GM12878 (cell line): Measurements from ENCODE around the gene EEPD1. TPM values are rescaled to one million over a fixed set of nuclear protein-coding genes. Genes with fewer than 3 reads are reported as not detected.

Experiments
- ATAC-seq: fragments of 200-7000 bp; cut with Tn5 transposase; 3 replicates; pipeline ENCODE4 v1.9.1; 2020; ENCODE audit warnings: mild to moderate bottlenecking, moderate library complexity
- BruUV-seq: library from RNA; stranded (reverse); fragments of 400-500 nt; replicated peaks from 2 replicates; lab custom pipeline; 2021; lab: Mats Ljungman, UMichigan
- CTCF ChIA-PET: fragments of 300-600 bp; sonication (Branson Sonifier 250); formaldehyde crosslinking; extraction: SDS; loops from one replicate; lab custom pipeline; 2021; ENCODE audit warnings: inconsistent platforms; lab: Yijun Ruan, JAX
- POLR2A ChIA-PET: fragments of 350-600 bp; formaldehyde crosslinking; extraction: SDS; loops from one replicate; lab custom pipeline; 2021; ENCODE audit warnings: inconsistent platforms; lab: Charles Lee
- RAD21 ChIA-PET: fragments of 300-600 bp; sonication (Branson Sonifier 250); formaldehyde crosslinking; loops from one replicate; lab custom pipeline; 2023; ENCODE audit warnings: antibody characterized with exemption; ENCODE audit not compliant: unreplicated experiment; lab: Charles Lee
- SMC1A ChIA-PET: fragments of 300-600 bp; sonication (Branson Sonifier 250); formaldehyde crosslinking; loops from one replicate; lab custom pipeline; 2023; ENCODE audit not compliant: unreplicated experiment, uncharacterized antibody; lab: Charles Lee
- DNase-seq: peaks from one replicate; pipeline ENCODE4 v3.0.0-alpha.2; 2011; ENCODE audit warnings: low read depth, low spot score
- FAIRE-seq: peaks from 3 replicates; lab custom pipeline; 2011; peaks lifted over from hg19 to GRCh38; lab: Jason Lieb, UNC
- H2AFZ ChIP-seq: 2 replicates; pipeline ENCODE4 v1.6.0; 2011; ENCODE audit warnings: low read depth, low read length, control low read depth; ENCODE audit not compliant: control insufficient read depth
- H3K27ac ChIP-seq: 2 replicates; pipeline ENCODE4 v1.5.1; 2011; ENCODE audit warnings: control low read depth; ENCODE audit not compliant: control insufficient read depth, insufficient read depth
- H3K27me3 ChIP-seq, 2 experiments: replicated peaks in 1 of 2; 2 replicates each; pipeline versions ENCODE4 v1.6.0 to v1.6.1; 2011; ENCODE audit warnings: low read length in 1 of 2; ENCODE audit not compliant: control insufficient read depth in 2 of 2, insufficient read depth in 2 of 2
- H3K36me3 ChIP-seq, 2 experiments: 2 replicates each; pipeline ENCODE4 v1.5.1; 2011; ENCODE audit warnings: low read length in 1 of 2; ENCODE audit not compliant: control insufficient read depth in 2 of 2, insufficient read depth in 2 of 2
- H3K4me1 ChIP-seq: 2 replicates; pipeline ENCODE4 v1.6.1; 2011; ENCODE audit warnings: mild to moderate bottlenecking, low read length, moderate library complexity, mixed read lengths; ENCODE audit not compliant: control insufficient read depth, insufficient read depth
- H3K4me2 ChIP-seq: 2 replicates; pipeline ENCODE4 v1.6.0; 2011; ENCODE audit warnings: control low read depth; ENCODE audit not compliant: control insufficient read depth, insufficient read depth
- H3K4me3 ChIP-seq: fragments of 200-600 bp; sonication (generic); 2 replicates; pipeline ENCODE4 v1.5.1; 2016
- H3K79me2 ChIP-seq: 2 replicates; pipeline ENCODE4 v1.6.0; 2011; ENCODE audit warnings: low read length; ENCODE audit not compliant: control insufficient read depth, insufficient read depth
- H3K9ac ChIP-seq: 2 replicates; pipeline ENCODE4 v1.8.0; 2011; ENCODE audit warnings: low read length, control low read depth, mixed read lengths; ENCODE audit not compliant: control insufficient read depth, insufficient read depth
- H3K9me3 ChIP-seq: replicated peaks from 3 replicates; pipeline ENCODE4 v1.5.1; 2011; ENCODE audit warnings: mild to moderate bottlenecking, low read length; ENCODE audit not compliant: control insufficient read depth, insufficient read depth
- H4K20me1 ChIP-seq: 2 replicates; pipeline ENCODE4 v1.6.0; 2011; ENCODE audit not compliant: control insufficient read depth, insufficient read depth
- ASH2L ChIP-seq: fragments of 300-600, 200-600 bp; sonication (generic); IDR thresholded peaks from 2 replicates; pipeline ENCODE4 v1.6.1; 2017; ENCODE audit warnings: low read depth, mild to moderate bottlenecking, borderline replicate concordance
- BCL11A ChIP-seq: IDR thresholded peaks from 2 replicates; pipeline ENCODE4 v1.6.1; 2011; ENCODE audit warnings: low read depth, low read length
- MTA3 ChIP-seq: IDR thresholded peaks from 2 replicates; pipeline ENCODE4 v1.6.1; 2012; ENCODE audit warnings: low read length, inconsistent platforms, borderline replicate concordance
- NR2C2 ChIP-seq: IDR thresholded peaks from 2 replicates; pipeline ENCODE4 v1.6.1; 2011; ENCODE audit warnings: borderline replicate concordance, low read depth; ENCODE audit not compliant: control insufficient read depth, insufficient read length
- SMAD5 ChIP-seq: IDR thresholded peaks from 2 replicates; pipeline ENCODE4 v1.6.1; 2016; ENCODE audit warnings: antibody characterized with exemption, low read depth
- SUZ12 ChIP-seq: fragments of 200-600 bp; sonication (generic); IDR thresholded peaks from one replicate; pipeline ENCODE4 v1.6.1; 2018; ENCODE audit warnings: antibody characterized with exemption, mild to moderate bottlenecking; ENCODE audit not compliant: unreplicated experiment
- TCF12 ChIP-seq: IDR thresholded peaks from 2 replicates; pipeline ENCODE4 v1.6.1; 2011; ENCODE audit warnings: low read depth, mild to moderate bottlenecking, low read length
- WGBS: methylation state at CpG from one replicate; pipeline ENCODE4 v1.1.6; 2016; ENCODE audit warnings: low lambda C conversion rate; ENCODE audit not compliant: insufficient replicate concordance, insufficient coverage; ENCODE audit errors: missing lambda C conversion rate; 5-methylcytosine and 5-hydroxymethylcytosine counted together
- in situ Hi-C: fragments of 300-500 bp; cut with MboI; formaldehyde crosslinking; loops from 9 replicates; pipeline ENCODE4 v1.14.3; 2018; ENCODE audit warnings: mixed read lengths
- intact Hi-C: fragments of 100-400 bp; cut with micrococcal nuclease; formaldehyde crosslinking; loops from one replicate; pipeline ENCODE4 v1.14.2; 2022; ENCODE audit not compliant: unreplicated experiment
- polyA plus RNA-seq, 11 experiments: library from polyadenylated mRNA; depleted of rRNA in 4 of 11; unstranded in 6 of 11; stranded (reverse) in 5 of 11; fragments of >200 nt; fragmentation: Nextera tagmentation in 4 of 11; fragmentation: Illumina TruSeq in 1 of 11; extraction: Ambion mirVana in 4 of 11; extraction: Trizol in 1 of 11; gene quantifications; 1 replicate in 1 of 11; 2 replicates in 10 of 11; pipeline versions ENCODE4 v1.2.1 to v1.2.3, GENCODE V29; 2011 to 2016; ENCODE audit warnings: inconsistent platforms in 2 of 11, missing spikeins in 2 of 11, low read depth in 1 of 11
- total RNA-seq, 4 experiments: library from RNA; depleted of rRNA in 3 of 4; stranded (reverse); fragments of >200 nt in 3 of 4; fragmentation: Illumina TruSeq in 1 of 4; extraction: Trizol in 1 of 4; gene quantifications; 2 replicates each; pipeline versions ENCODE4 v1.2.1 to v1.2.3, GENCODE V29; 2013 to 2021
- TF ChIP-seq, protein P1 (sequence below): fragments of 450-650 bp; IDR thresholded peaks from 2 replicates; pipeline ENCODE4 v1.6.1; 2018; ENCODE audit warnings: borderline replicate concordance, mild to moderate bottlenecking; ENCODE audit not compliant: partially characterized antibody
- TF ChIP-seq, protein P2 (sequence below): IDR thresholded peaks from 2 replicates; pipeline ENCODE4 v1.6.1; 2011; ENCODE audit warnings: borderline replicate concordance, low read depth, mild to moderate bottlenecking, moderate library complexity, low read length; ENCODE audit not compliant: insufficient read depth, poor library complexity, severe bottlenecking

Gene EEPD1
- total and polyA plus RNA-seq, 10 of the 15 experiments (the other 5 are each of a cell fraction or from before 2014, with no cell fraction given): 0.24 to 2.8 (median 0.86) TPM; not detected in 1

DNA sequence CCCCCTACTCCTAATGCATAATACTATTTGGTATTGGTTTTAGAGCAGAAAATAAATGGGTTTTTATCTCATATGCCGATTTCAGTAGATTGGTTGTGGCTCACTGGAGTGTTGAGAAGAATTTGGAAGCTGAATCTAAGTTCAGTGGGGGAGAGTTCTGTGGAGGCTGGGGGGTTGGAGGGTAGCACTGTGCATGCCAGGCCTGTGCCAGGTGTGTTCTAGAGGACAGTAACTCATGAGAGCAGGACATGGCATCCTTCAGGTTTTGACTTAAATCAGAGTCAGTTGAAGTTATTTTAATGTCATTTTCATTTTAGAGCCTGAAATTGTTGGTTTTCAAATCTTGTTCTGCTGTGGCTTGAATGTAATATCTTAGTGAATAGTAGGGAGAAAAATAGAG lies 79.5 kb downstream of the EEPD1 start (continued):
- TF ChIP-seq MTA3 (no peak), ASH2L (no peak), SMAD5 (no peak), TCF12 (no peak), BCL11A (no peak)
- TF ChIP-seq, protein P1, sequence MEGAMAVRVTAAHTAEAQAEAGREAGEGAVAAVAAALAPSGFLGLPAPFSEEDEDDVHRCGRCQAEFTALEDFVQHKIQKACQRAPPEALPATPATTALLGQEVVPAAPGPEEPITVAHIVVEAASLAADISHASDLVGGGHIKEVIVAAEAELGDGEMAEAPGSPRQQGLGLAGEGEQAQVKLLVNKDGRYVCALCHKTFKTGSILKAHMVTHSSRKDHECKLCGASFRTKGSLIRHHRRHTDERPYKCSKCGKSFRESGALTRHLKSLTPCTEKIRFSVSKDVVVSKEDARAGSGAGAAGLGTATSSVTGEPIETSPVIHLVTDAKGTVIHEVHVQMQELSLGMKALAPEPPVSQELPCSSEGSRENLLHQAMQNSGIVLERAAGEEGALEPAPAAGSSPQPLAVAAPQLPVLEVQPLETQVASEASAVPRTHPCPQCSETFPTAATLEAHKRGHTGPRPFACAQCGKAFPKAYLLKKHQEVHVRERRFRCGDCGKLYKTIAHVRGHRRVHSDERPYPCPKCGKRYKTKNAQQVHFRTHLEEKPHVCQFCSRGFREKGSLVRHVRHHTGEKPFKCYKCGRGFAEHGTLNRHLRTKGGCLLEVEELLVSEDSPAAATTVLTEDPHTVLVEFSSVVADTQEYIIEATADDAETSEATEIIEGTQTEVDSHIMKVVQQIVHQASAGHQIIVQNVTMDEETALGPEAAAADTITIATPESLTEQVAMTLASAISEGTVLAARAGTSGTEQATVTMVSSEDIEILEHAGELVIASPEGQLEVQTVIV: no peak

DNA sequence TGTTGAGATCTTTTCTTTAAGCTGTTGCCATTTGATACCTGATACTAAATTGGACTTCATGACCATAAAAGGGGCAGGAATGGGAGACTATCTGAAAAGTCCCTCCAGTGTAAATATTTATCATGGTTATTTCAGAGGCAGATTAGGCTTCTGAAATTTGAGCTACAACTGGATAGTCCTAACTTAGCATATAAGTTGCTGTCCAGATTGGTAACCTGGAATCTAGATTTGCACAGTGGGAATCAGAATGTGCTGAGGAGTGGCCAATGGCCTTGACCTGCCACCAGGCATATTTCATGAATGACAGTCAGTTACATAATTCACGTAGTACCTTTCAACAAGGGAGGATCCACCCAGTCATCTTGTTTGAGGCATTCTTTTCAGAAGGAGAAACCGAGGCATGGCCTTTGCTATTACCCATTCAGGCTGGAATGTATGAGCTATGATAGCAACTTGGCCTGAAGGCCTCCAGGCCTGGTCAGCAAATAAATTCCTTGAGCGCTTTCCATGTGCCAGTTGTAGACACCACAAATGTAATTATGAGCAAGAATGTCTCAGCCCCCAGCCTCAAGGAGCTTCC lies 80.0 kb downstream of the EEPD1 start:
- TF ChIP-seq, protein P2, sequence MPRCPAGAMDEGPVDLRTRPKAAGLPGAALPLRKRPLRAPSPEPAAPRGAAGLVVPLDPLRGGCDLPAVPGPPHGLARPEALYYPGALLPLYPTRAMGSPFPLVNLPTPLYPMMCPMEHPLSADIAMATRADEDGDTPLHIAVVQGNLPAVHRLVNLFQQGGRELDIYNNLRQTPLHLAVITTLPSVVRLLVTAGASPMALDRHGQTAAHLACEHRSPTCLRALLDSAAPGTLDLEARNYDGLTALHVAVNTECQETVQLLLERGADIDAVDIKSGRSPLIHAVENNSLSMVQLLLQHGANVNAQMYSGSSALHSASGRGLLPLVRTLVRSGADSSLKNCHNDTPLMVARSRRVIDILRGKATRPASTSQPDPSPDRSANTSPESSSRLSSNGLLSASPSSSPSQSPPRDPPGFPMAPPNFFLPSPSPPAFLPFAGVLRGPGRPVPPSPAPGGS: peak; percentile 58
- TF ChIP-seq SUZ12: no peak
- no peak for TF ChIP-seq NR2C2
- TF ChIP-seq, all 136 proteins: peak for 1
- Histone ChIP-seq H2AFZ (no peak overlapping the region), H3K36me3 (no peaks in the 10 kb centered on the region), H3K9me3 (no peaks in the 10 kb centered on the region), H3K4me2 (no peak overlapping the region), H4K20me1 (no peaks in the 10 kb centered on the region), H3K4me3 (no peak overlapping the region), H3K27ac (no peak overlapping the region), H3K79me2 (no peaks in the 10 kb centered on the region), H3K27me3 (no peaks in the 10 kb centered on the region; a peak in 1 of 4 replicates), H3K4me1 (no peaks in the 10 kb centered on the region), H3K9ac (no peak overlapping the region)
- POLR2A ChIA-PET: interaction anchor here (1.5 kb wide), 1 partner anchor 18 kb away, joined by 4 read pairs; no protein-coding TSS in a partner anchor
- ATAC-seq: no peak
- SMC1A ChIA-PET: interaction anchor here (1.5 kb wide), 1 partner anchor 248 kb away, joined by 3 read pairs; no protein-coding TSS in a partner anchor
- in situ Hi-C loops (no loop called here), intact Hi-C loops (no loop called here)
- no peak for DNase-seq
- no peak for FAIRE-seq
- WGBS: 43% methylated on average over 3 of the region's 3 CpGs
- no TSS peak for BruUV-seq
- CTCF ChIA-PET: interaction anchor here (0.8 kb wide), 1 partner anchor 456 kb away, joined by 3 read pairs; no protein-coding TSS in a partner anchor
- RAD21 ChIA-PET: no interaction called here
